Measurements from ENCODE around the gene HOXD10.

HOXD10 gene

DNA sequence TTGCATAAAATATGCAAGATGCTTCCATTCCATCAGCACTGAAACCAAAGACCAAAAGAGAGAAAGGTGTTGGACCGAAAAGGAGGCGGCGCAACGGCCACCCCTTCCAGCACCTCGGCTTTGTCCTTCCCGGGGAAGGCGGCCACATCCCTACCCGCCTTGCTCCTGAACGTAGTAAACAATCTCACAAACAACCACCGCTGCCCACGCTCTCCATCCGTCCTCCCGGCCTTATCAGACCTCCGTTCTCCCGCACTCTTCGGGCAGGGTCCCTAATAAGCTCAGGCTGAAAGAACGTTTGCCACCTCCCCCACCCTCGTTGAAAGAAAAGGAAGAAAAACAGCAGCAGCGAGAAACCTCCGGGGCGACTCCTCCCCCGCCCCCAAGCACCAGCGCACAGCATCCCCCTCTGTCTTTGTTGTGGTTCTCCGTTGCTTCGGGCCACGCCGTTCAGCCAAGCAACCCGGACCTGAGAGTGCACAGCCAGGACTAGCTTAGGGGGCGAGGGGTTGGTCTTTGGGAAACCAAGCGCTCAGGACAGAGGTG is 37.2 kb upstream of the HOXD10 start:
- Mint-ChIP-seq H3K4me3 (peak overlapping the region; percentile 53), H3K36me3 (ENCODE audit: low read depth) (no peaks in the 10 kb centered on the region), H3K9me3 (no peaks in the 10 kb centered on the region), H3K27me3 (peaks cover 81% of the 10 kb centered on the region), H3K27ac (no peak overlapping the region), H3K4me1 (ENCODE audit: low read depth) (peaks cover 32% of the 10 kb centered on the region)
- intact Hi-C loops (cut with micrococcal nuclease), result no loop called here

GRCh38 chr2:176079831-176080539 is 36.6 kb upstream of the HOXD10 start:
- Mint-ChIP-seq H3K27ac (no peak overlapping the region), H3K4me3 (peak overlapping the region; percentile 53)

DNA sequence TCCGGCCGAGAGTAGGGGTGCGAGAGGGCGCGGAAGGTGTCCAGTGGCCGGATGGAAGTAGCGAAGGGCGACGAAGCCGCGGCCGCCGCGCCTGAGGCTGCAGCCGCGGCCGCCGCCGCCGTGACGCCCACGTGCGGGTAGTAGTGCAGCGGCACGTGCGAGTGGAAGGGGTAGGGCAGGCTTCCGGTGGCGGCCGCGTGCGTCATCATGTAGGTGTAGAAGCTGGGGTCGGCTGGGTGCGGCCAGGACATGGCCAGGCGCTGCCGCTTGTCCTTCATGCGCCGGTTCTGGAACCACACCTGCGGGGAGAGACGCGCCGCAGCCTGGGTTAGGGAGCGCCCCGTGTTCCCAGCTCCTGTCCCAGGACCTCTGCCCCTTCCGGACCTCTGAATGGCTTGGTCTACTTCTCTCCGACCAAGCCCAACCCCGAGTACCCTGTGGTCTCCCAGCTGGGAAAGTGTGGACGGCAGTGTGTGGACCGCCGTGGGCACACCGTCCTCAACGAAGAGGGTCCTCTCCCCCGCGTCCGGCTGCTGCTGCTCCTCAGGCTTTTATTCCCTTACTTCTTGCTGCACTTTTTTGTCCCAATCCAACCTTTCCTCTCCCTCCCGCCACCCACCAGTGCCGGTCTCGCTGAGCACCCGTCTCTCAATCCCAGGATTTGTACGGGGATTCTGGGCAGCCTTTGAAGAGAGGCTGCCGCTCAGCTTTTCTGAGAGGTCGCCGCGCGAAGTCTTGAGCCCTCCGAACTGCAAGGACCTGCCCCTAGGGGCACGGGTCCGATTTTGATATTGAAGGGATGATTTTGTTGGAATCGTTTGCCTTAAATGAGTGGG is 35.8 kb upstream of the HOXD10 start:
- Mint-ChIP-seq H3K4me1 (ENCODE audit: low read depth) (peaks cover 42% of the 10 kb centered on the region), H3K36me3 (ENCODE audit: low read depth) (no peaks in the 10 kb centered on the region), H3K9me3 (no peaks in the 10 kb centered on the region), H3K27ac (no peak overlapping the region), H3K4me3 (peak overlapping the region; percentile 53), H3K27me3 (peaks cover 81% of the 10 kb centered on the region)
- intact Hi-C loops (cut with micrococcal nuclease), result no loop called here

More at GRCh38 chr2:176079831-176080539, 36.6 kb upstream of the HOXD10 start:
- peaks cover 38% of the 10 kb centered on the region for H3K4me1 Mint-ChIP-seq (ENCODE audit: low read depth)
- intact Hi-C loops (cut with micrococcal nuclease), result no loop called here
- no peaks in the 10 kb centered on the region for H3K36me3 Mint-ChIP-seq (ENCODE audit: low read depth)
- H3K27me3 Mint-ChIP-seq, result peaks cover 81% of the 10 kb centered on the region
- H3K9me3 Mint-ChIP-seq, result no peaks in the 10 kb centered on the region

GRCh38 chr2:176081376-176081836 is 35.2 kb upstream of the HOXD10 start:
- H3K27ac Mint-ChIP-seq, result no peak overlapping the region
- H3K4me1 Mint-ChIP-seq (ENCODE audit: low read depth), result peaks cover 49% of the 10 kb centered on the region
- no peak overlapping the region for H3K4me3 Mint-ChIP-seq
- peaks cover 83% of the 10 kb centered on the region for H3K27me3 Mint-ChIP-seq
- H3K36me3 Mint-ChIP-seq (ENCODE audit: low read depth), result no peaks in the 10 kb centered on the region
- no peaks in the 10 kb centered on the region for H3K9me3 Mint-ChIP-seq
- intact Hi-C loops (cut with micrococcal nuclease), result no loop called here

DNA sequence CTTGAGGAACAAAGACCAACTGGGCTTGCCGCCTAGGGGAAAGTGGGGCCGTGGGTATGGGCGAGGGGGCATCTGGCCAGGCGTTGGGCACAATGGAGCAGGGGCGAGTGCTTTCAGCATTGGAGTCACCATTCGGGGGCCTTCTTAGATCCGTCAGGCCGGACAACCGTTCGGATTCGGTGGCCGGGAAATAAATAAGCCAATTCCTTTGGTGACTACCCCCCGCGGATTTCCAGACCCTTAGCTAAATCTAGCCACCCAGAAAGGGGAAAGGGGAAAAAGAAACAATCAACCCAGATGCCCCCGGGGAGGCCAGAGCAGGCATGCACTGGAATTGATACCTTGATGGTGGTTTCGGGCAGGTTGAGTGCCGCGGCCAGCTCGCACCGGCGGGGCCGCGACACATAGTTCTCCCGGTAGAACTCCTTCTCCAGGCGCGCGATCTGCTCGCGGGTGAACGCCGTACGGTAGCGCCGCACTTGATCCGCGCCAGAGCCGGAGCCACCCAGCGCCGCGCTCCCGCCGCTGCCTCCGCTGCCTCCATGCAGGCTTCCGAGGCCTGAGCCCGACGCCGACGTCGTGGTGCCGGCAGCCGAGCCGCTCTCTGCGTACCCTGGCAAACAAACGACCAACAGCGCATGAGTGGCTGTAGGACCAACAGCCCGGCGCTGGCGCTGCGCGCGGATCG is 34.6 kb upstream of the HOXD10 start:
- no peaks in the 10 kb centered on the region for H3K9me3 Mint-ChIP-seq
- intact Hi-C loops (cut with micrococcal nuclease), result no loop called here
- peaks cover 85% of the 10 kb centered on the region for H3K27me3 Mint-ChIP-seq
- no peak overlapping the region for H3K27ac Mint-ChIP-seq
- H3K4me3 Mint-ChIP-seq, result no peak overlapping the region
- peaks cover 50% of the 10 kb centered on the region for H3K4me1 Mint-ChIP-seq (ENCODE audit: low read depth)
- no peaks in the 10 kb centered on the region for H3K36me3 Mint-ChIP-seq (ENCODE audit: low read depth)

DNA sequence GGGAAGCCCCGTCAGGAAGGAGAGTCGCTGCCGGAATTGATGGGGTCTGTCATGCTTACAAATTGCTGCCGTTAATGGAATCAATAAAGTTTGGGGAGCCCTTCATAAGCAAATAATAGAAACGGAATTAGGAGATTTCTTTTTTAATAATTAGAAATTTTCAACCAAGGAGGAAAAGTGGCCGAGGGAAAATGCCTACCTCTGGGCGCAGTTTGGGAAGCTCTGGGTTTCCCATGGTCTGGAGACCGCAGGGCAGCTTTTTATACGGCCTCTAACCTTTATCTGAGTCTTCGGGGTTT is 34.1 kb upstream of the HOXD10 start:
- intact Hi-C loops (cut with micrococcal nuclease), result no loop called here
- Mint-ChIP-seq H3K9me3 (no peaks in the 10 kb centered on the region), H3K27me3 (peaks cover 90% of the 10 kb centered on the region), H3K4me1 (ENCODE audit: low read depth) (peaks cover 50% of the 10 kb centered on the region), H3K36me3 (ENCODE audit: low read depth) (no peaks in the 10 kb centered on the region), H3K27ac (no peak overlapping the region), H3K4me3 (no peak overlapping the region)

DNA sequence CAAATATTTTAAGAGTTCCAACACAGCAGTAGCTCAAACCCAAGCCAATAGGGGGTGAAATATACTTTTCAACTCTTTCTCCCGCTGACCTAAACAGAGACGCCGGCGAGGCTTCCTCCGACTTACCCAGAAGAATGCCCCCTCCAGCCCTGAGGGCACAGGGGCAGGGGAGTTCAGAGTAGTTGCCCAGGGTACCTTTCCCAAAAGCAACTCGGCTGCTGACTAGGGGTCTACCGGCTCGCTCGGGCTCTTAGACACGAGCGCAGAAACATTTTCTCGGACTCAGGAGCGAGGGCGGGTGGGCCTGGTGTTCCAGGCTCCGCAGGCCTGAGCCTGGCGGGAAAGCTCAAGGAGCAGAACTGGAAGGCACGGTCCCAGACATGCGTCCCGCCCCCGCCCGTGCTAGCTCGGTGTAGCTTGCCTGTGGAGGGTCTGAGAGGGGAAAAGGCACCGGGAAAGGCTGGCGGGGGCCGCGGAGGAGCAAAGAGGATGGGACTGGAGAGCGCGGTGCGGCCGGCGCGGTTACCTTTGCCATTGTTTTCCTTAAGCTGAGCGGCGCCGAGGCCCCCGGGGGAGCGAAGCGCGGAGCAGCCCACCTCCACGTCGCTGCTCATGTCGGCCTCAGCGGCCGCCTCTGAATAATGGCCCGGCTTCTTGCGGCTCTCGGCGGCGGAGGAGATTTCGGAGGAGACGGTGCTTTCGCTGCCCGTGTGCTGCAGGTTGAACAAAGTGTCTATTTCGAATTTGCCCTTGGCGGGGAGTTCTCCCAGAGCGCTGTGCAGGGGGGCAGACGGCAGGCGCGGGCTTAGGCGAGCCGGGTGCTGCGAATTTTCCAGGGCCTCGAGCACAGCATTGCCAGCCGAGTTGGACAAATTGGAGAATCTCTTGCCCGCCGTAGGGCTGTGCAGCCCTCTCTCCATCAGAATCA is 33.5 kb upstream of the HOXD10 start:
- no peaks in the 10 kb centered on the region for H3K9me3 Mint-ChIP-seq
- H3K4me3 Mint-ChIP-seq, result no peak overlapping the region
- H3K4me1 Mint-ChIP-seq (ENCODE audit: low read depth), result peaks cover 54% of the 10 kb centered on the region
- H3K27ac Mint-ChIP-seq, result no peak overlapping the region
- peaks cover 96% of the 10 kb centered on the region for H3K27me3 Mint-ChIP-seq
- intact Hi-C loops (cut with micrococcal nuclease), result no loop called here
- no peaks in the 10 kb centered on the region for H3K36me3 Mint-ChIP-seq (ENCODE audit: low read depth)

DNA sequence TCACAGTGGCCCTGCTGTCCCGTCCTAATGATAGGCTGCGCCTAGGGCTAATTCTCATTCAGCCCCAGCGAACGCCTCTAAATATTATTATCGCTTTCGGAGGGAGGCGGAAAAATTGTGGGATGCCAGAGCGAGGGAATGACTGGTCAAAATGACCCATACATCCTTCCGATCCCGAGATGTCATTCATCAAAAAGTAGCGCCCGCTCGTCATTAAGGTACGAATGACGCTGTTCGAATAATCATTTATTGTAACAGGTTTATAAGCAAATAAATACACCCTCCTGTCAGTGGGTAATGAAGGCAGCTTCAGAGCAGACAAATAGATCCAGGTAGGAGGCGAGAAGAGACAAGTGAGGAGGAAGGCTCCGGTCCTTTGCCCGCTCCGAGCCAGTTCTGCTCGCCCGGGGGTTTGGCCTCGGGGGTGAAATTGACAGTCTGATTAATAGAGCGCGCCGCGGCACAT is 32.7 kb upstream of the HOXD10 start, which contains the start of gene EVX2:
TSS of gene EVX2 (minus strand) at position 167 of the 466 bp plus-strand sequence. CDS start 186 bp downstream, outside the sequence.
- intact Hi-C loops (cut with micrococcal nuclease), result no loop called here
- no peak within 1 kb of the TSS for H3K27ac Mint-ChIP-seq
- peaks cover 96% of the 10 kb centered on the region for H3K27me3 Mint-ChIP-seq
- H3K4me3 Mint-ChIP-seq, result no peak within 1 kb of the TSS
- no peaks in the 10 kb centered on the region for H3K36me3 Mint-ChIP-seq (ENCODE audit: low read depth)
- no peaks in the 10 kb centered on the region for H3K9me3 Mint-ChIP-seq
- H3K4me1 Mint-ChIP-seq (ENCODE audit: low read depth), result peaks cover 53% of the 10 kb centered on the region

- H3K4me1 Mint-ChIP-seq (ENCODE audit: low read depth), result peaks cover 44% of the 10 kb centered on the region
- intact Hi-C loops (cut with micrococcal nuclease), result no loop called here
- no peaks in the 10 kb centered on the region for H3K9me3 Mint-ChIP-seq
- no peaks in the 10 kb centered on the region for H3K36me3 Mint-ChIP-seq (ENCODE audit: low read depth)
- no peak overlapping the region for H3K27ac Mint-ChIP-seq
- H3K4me3 Mint-ChIP-seq, result no peak overlapping the region
- peaks cover 96% of the 10 kb centered on the region for H3K27me3 Mint-ChIP-seq
These were observed 31.9 kb upstream of the HOXD10 start for GRCh38 chr2:176084611-176085119.

DNA sequence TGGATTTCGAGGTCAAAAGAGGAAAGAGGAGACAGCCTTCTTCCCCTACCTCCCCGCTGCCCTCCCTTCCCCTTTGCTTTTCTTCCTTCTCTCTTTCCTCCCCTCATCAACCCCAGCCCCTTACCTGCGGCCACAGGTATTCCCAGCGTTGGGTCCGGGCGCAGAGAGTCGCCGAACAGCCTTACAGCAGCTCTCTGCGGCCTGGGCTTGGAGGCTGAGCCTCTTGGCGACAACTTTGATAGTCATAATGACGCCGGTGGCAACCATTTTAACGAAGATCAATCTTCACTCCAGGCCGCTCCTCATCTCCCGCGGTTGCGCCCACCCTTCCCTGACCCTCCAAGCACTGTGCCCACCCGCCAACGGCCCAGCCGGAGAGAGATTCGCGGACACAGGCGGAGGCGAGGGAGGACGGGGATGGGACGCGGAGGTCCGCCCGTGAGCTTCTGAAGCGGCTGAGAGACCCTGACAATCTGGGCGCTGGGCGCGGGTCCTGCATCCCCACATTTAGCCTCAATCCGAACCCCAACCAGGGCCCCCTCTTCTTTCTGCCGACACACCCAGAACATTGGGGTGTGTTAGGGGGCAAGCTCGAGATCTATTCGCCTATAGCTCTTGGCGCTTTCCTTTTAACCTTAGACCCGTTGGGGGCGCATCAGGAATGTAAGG is 31.3 kb upstream of the HOXD10 start:
- H3K27ac Mint-ChIP-seq, result no peak overlapping the region
- H3K9me3 Mint-ChIP-seq, result no peaks in the 10 kb centered on the region
- H3K27me3 Mint-ChIP-seq, result peaks cover 100% of the 10 kb centered on the region
- H3K4me1 Mint-ChIP-seq (ENCODE audit: low read depth), result peaks cover 42% of the 10 kb centered on the region
- no peaks in the 10 kb centered on the region for H3K36me3 Mint-ChIP-seq (ENCODE audit: low read depth)
- intact Hi-C loops (cut with micrococcal nuclease), result no loop called here
- H3K4me3 Mint-ChIP-seq, result no peak overlapping the region

DNA sequence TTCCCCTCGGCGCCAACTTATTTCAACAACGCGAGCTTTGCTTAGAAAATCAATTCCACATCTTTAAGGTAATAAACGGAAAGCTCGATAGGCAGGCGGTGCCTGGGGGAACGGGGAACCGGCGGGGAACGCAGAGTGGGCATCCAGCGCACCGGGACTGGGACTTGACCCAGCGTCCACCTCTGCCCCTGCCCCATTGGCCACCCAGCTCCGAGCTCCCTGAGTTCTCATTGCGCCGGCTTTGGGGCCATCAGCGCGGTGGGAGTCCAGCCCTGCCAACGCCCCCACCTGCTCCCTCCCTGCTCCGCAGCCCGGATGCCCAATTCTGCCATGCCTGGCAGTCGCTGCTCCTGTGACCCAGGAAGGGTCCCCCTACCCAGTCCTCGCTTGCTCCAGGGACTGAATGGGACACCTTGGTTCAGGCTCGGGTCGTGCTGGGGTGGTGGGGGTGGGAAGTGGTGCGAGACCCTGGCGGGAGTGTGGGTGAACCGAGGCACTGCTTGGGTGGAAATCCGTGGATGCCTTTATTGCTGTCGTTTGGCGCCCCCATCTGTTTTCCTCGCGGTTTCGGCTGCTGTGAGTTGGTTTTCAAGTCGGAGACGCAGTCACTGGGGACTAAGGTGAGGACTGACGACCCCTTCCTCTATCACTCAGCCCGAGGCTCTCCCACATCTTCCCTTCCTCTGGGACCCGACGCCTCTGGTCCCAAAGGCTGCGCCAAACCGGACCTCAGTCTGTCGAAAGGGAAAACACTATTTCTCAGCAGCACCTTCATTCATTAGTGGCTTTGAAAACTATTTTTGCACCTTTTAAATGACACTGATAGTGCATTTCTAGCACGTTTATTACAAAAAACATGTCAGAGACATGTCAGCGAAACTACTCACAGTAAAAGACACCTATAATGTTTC is 30.5 kb upstream of the HOXD10 start:
- no peaks in the 10 kb centered on the region for H3K9me3 Mint-ChIP-seq
- peaks cover 100% of the 10 kb centered on the region for H3K27me3 Mint-ChIP-seq
- no peaks in the 10 kb centered on the region for H3K36me3 Mint-ChIP-seq (ENCODE audit: low read depth)
- intact Hi-C loops (cut with micrococcal nuclease), result no loop called here
- peaks cover 39% of the 10 kb centered on the region for H3K4me1 Mint-ChIP-seq (ENCODE audit: low read depth)
- H3K4me3 Mint-ChIP-seq, result no peak overlapping the region
- no peak overlapping the region for H3K27ac Mint-ChIP-seq
